Naive thymus-derived CD8-positive, alpha-beta T cell (primary cell): ENCODE measurements around the gene ZCCHC8. TPM values are rescaled to one million over a fixed set of nuclear protein-coding genes. Genes with fewer than 3 reads are reported as not detected.
"Not testable (repeated sequence)": the region's sequence is repeated elsewhere in the genome, so short reads cannot be mapped to it uniquely, and the experiment has no call there.

ENCODE experiments used
- ATAC-seq, 2 donors: fragments of 150-1000 bp; cut with Tn5 transposase in 1 of 2; sonication (Bioruptor Pico), chemical (Tn5 transposase) in 1 of 2; 1 replicate in 1 of 2; 2 replicates in 1 of 2; pipeline ENCODE4 v1.10.0; 2021; ENCODE audit warnings: mild to moderate bottlenecking in 2 of 2, moderate library complexity in 2 of 2
- POLR2A ChIA-PET: fragments of 350-600 bp; sonication (Branson Sonifier 250); formaldehyde crosslinking; loops from one replicate; lab custom pipeline; 2021; ENCODE audit warnings: antibody characterized with exemption; lab: Charles Lee
- DNase-seq, 10 donors: peaks; one replicate each; pipeline versions ENCODE4 v3.0.0 to v3.0.0-alpha.2; 2020 to 2022
- H3K27ac Mint-ChIP-seq, 10 donors: one replicate each; pipeline ENCODE4 v1.8.0; 2020 to 2022; ENCODE audit warnings: mild to moderate bottlenecking in 10 of 10, mixed read lengths in 10 of 10, moderate library complexity in 4 of 10, inconsistent platforms in 1 of 10
- H3K27me3 Mint-ChIP-seq, 5 donors: one replicate each; pipeline ENCODE4 v1.8.0; 2021 to 2022; ENCODE audit warnings: mixed read lengths in 5 of 5
- H3K36me3 Mint-ChIP-seq, 3 donors: one replicate each; pipeline ENCODE4 v1.8.0; 2020 to 2022; ENCODE audit warnings: mixed read lengths in 3 of 3, mild to moderate bottlenecking in 2 of 3, inconsistent platforms in 1 of 3
- H3K4me1 Mint-ChIP-seq, 4 donors: one replicate each; pipeline ENCODE4 v1.8.0; 2021 to 2022; ENCODE audit warnings: mixed read lengths in 4 of 4
- H3K4me3 Mint-ChIP-seq, 10 donors: one replicate each; pipeline ENCODE4 v1.8.0; 2020 to 2022; ENCODE audit warnings: mild to moderate bottlenecking in 10 of 10, mixed read lengths in 10 of 10, moderate library complexity in 6 of 10, inconsistent platforms in 1 of 10
- H3K9me3 Mint-ChIP-seq, 9 donors: one replicate each; pipeline ENCODE4 v1.8.0; 2020 to 2022; ENCODE audit warnings: mixed read lengths in 9 of 9, mild to moderate bottlenecking in 3 of 9, inconsistent platforms in 1 of 9, moderate library complexity in 1 of 9
- polyA plus RNA-seq, 3 donors: library from polyadenylated mRNA; unstranded; fragments of 300-500 nt; fragmentation: Illumina TruSeq; gene quantifications; one replicate each; pipeline ENCODE4 v1.2.3, GENCODE V29; 2021
- total RNA-seq, 8 experiments: library from RNA in 2 of 8; stranded (reverse) in 2 of 8; gene quantifications; one replicate each; pipeline ENCODE4 v1.2.3 and lab custom pipeline; 2021 to 2026

Gene ZCCHC8
- total and polyA plus RNA-seq, 5 experiments from 2014 or later: 5.4 to 43.3 (median 14.1) TPM

GRCh38 chr12:122446390-122446789 is 54.3 kb downstream of the ZCCHC8 start:
- POLR2A ChIA-PET, H3K36me3 Mint-ChIP-seq, H3K9me3 Mint-ChIP-seq, DNase-seq, ATAC-seq, H3K4me1 Mint-ChIP-seq, H3K4me3 Mint-ChIP-seq, H3K27me3 Mint-ChIP-seq: not testable (repeated sequence)
- H3K27ac Mint-ChIP-seq: peak overlapping the region in 1 of 10 donors; percentile 6

- not testable (repeated sequence) for H3K9me3 Mint-ChIP-seq, H3K27ac Mint-ChIP-seq, H3K4me1 Mint-ChIP-seq, DNase-seq, H3K4me3 Mint-ChIP-seq, H3K27me3 Mint-ChIP-seq, H3K36me3 Mint-ChIP-seq, ATAC-seq
- POLR2A ChIA-PET: interaction anchor here (0.7 kb wide), 1 partner anchor 585 kb away, joined by 6 read pairs; the partner anchor contains the start of gene HPD
These were observed 56.7 kb downstream of the ZCCHC8 start for GRCh38 chr12:122444071-122444470.

- POLR2A ChIA-PET: interaction anchor here (0.7 kb wide), 1 partner anchor 184 kb away, joined by 4 read pairs; no protein-coding TSS in a partner anchor
- H3K4me3 Mint-ChIP-seq, ATAC-seq, H3K27ac Mint-ChIP-seq, H3K9me3 Mint-ChIP-seq, H3K4me1 Mint-ChIP-seq, H3K27me3 Mint-ChIP-seq, DNase-seq, H3K36me3 Mint-ChIP-seq: not testable (repeated sequence)
These were observed 61.9 kb downstream of the ZCCHC8 start for GRCh38 chr12:122438822-122439221.

- H3K36me3 Mint-ChIP-seq: no peaks in the 10 kb centered on the region
- no peaks in the 10 kb centered on the region for H3K9me3 Mint-ChIP-seq
- no peak overlapping the region for H3K4me3 Mint-ChIP-seq
- no peak for DNase-seq
- H3K27ac Mint-ChIP-seq: peak overlapping the region in 1 of 10 donors; percentile 63
- POLR2A ChIA-PET: no interaction called here
- H3K27me3 Mint-ChIP-seq: no peaks in the 10 kb centered on the region
- ATAC-seq: no peak
- H3K4me1 Mint-ChIP-seq: peaks cover 0 to 3% (median 0%) of the 10 kb centered on the region in 4 donors
These were observed 63.0 kb downstream of the ZCCHC8 start for GRCh38 chr12:122437656-122438121.

GRCh38 chr12:122435186-122435585 is 65.5 kb downstream of the ZCCHC8 start:
- DNase-seq (no peak), ATAC-seq (no peak)
- no peaks in the 10 kb centered on the region for H3K36me3 Mint-ChIP-seq
- POLR2A ChIA-PET: interaction anchor here (0.9 kb wide), 1 partner anchor 19 kb away, joined by 9 read pairs; no protein-coding TSS in a partner anchor
- H3K27ac Mint-ChIP-seq: no peak overlapping the region
- peaks cover 0 to 3% (median 0%) of the 10 kb centered on the region in 4 donors for H3K4me1 Mint-ChIP-seq
- no peaks in the 10 kb centered on the region for H3K9me3 Mint-ChIP-seq
- H3K27me3 Mint-ChIP-seq: no peaks in the 10 kb centered on the region
- H3K4me3 Mint-ChIP-seq: no peak overlapping the region

GRCh38 chr12:122429043-122429442 is 71.7 kb downstream of the ZCCHC8 start:
- ATAC-seq, H3K27me3 Mint-ChIP-seq, H3K27ac Mint-ChIP-seq, POLR2A ChIA-PET, H3K4me3 Mint-ChIP-seq, DNase-seq, H3K9me3 Mint-ChIP-seq, H3K4me1 Mint-ChIP-seq, H3K36me3 Mint-ChIP-seq: not testable (repeated sequence)

GRCh38 chr12:122427403-122427802 is 73.3 kb downstream of the ZCCHC8 start:
- no peak overlapping the region for H3K27ac Mint-ChIP-seq

GRCh38 chr12:122423258-122424165 is 77.2 kb downstream of the ZCCHC8 start:
- H3K4me1 Mint-ChIP-seq: peaks cover 5 to 36% (median 22%) of the 10 kb centered on the region in 4 donors
- POLR2A ChIA-PET: interaction anchor here (1.1 kb wide), 1 partner anchor 29 kb away, joined by 4 read pairs; no protein-coding TSS in a partner anchor
- no peaks in the 10 kb centered on the region for H3K9me3 Mint-ChIP-seq
- peak in 1 of 2 donors; percentile 11 for ATAC-seq
- DNase-seq: peak in 3 of 10 donors; percentile 3 to 14 (median 9)
- H3K27me3 Mint-ChIP-seq: no peaks in the 10 kb centered on the region
- H3K27ac Mint-ChIP-seq: peak overlapping the region; percentile 66 to 93 (median 88)
- no peaks in the 10 kb centered on the region for H3K36me3 Mint-ChIP-seq
- H3K4me3 Mint-ChIP-seq: peak overlapping the region; percentile 73 to 94 (median 86)

More at GRCh38 chr12:122427403-122427802, 73.3 kb downstream of the ZCCHC8 start:
- no peaks in the 10 kb centered on the region for H3K9me3 Mint-ChIP-seq
- no peak for DNase-seq
- no peak for ATAC-seq
- H3K27me3 Mint-ChIP-seq: no peaks in the 10 kb centered on the region
- POLR2A ChIA-PET: interaction anchor here (0.7 to 1.0 kb wide), 3 partner anchors 20 to 235 kb away, joined by 3 to 5 read pairs (median 3); no protein-coding TSS in a partner anchor
- H3K4me3 Mint-ChIP-seq: no peak overlapping the region
- peaks cover 5 to 13% (median 12%) of the 10 kb centered on the region in 4 donors for H3K4me1 Mint-ChIP-seq
- no peaks in the 10 kb centered on the region for H3K36me3 Mint-ChIP-seq

GRCh38 chr12:122422730-122423257 is 77.9 kb downstream of the ZCCHC8 start:
- peak in 7 of 10 donors; percentile 2 to 44 (median 14) for DNase-seq
- POLR2A ChIA-PET: interaction anchor here (0.6 to 1.1 kb wide), 3 partner anchors 8 to 104 kb away, joined by 4 read pairs; partner anchors contain the start of genes KNTC1 and RSRC2

GRCh38 chr12:122421821-122422729 is 78.7 kb downstream of the ZCCHC8 start, which contains the start of gene CLIP1:
TSS of gene CLIP1 (minus strand) at chr12:122422669. CDS start at chr12:122380452, 42,217 bp downstream.
- Mint-ChIP-seq H3K36me3 (peaks cover 0 to 3% (median 0%) of the 10 kb centered on the region in 3 donors), H3K4me1 (peaks cover 12 to 44% (median 30%) of the 10 kb centered on the region in 4 donors), H3K4me3 (peak within 1 kb of the TSS; percentile 85 to 94 (median 90)), H3K9me3 (no peaks in the 10 kb centered on the region), H3K27ac (peak within 1 kb of the TSS; percentile 87 to 95 (median 92)), H3K27me3 (no peaks in the 10 kb centered on the region)
- DNase-seq (peak; percentile 41 to 75 (median 54)), ATAC-seq (peak; percentile 79 to 80)
- POLR2A ChIA-PET: interaction anchor here (0.6 to 1.0 kb wide), 3 partner anchors 9 to 105 kb away, joined by 4 to 5 read pairs (median 4); partner anchors contain the start of genes KNTC1 and RSRC2

More at GRCh38 chr12:122422730-122423257, 77.9 kb downstream of the ZCCHC8 start:
- Mint-ChIP-seq H3K36me3 (peaks cover 0 to 2% (median 0%) of the 10 kb centered on the region in 3 donors), H3K27ac (peak overlapping the region; percentile 72 to 92 (median 87)), H3K4me1 (peaks cover 11 to 42% (median 27%) of the 10 kb centered on the region in 4 donors), H3K9me3 (no peaks in the 10 kb centered on the region), H3K4me3 (peak overlapping the region; percentile 73 to 94 (median 86)), H3K27me3 (no peaks in the 10 kb centered on the region)
- ATAC-seq: peak; percentile 9 to 14
